H9 (cell line): ENCODE results near the gene KRTAP10-12. TPM values are rescaled to one million over a fixed set of nuclear protein-coding genes. Genes with fewer than 3 reads are reported as not detected.

Experiments used
- DNase-seq: peaks from one replicate; pipeline ENCODE4 v3.0.0-alpha.2; 2017
- H2AFZ ChIP-seq: one replicate; pipeline ENCODE4 v1.6.1; 2013; ENCODE audit warnings: mild to moderate bottlenecking, low read length, control low read depth, moderate library complexity
- H2AK5ac ChIP-seq: 2 replicates; pipeline ENCODE4 v1.6.1; 2013; ENCODE audit warnings: low read length, control low read depth, mixed read lengths; ENCODE audit not compliant: insufficient read length
- H2BK120ac ChIP-seq: one replicate; pipeline ENCODE4 v1.6.1; 2013; ENCODE audit warnings: low read depth, mild to moderate bottlenecking, low read length, control low read depth, inconsistent platforms; ENCODE audit not compliant: poor library complexity, severe bottlenecking
- H2BK12ac ChIP-seq: 2 replicates; pipeline ENCODE4 v1.6.1; 2013; ENCODE audit warnings: low read length, control low read depth, mixed read lengths, low read depth; ENCODE audit not compliant: insufficient read length
- H2BK15ac ChIP-seq: 2 replicates; pipeline ENCODE4 v1.6.1; 2013; ENCODE audit warnings: low read depth, low read length, control low read depth
- H2BK20ac ChIP-seq: one replicate; pipeline ENCODE4 v1.6.1; 2013; ENCODE audit warnings: low read depth, mild to moderate bottlenecking, low read length, control low read depth, inconsistent platforms; ENCODE audit not compliant: poor library complexity, severe bottlenecking
- H2BK5ac ChIP-seq: 2 replicates; pipeline ENCODE4 v1.6.1; 2013; ENCODE audit warnings: low read length, control low read depth, mixed read lengths; ENCODE audit not compliant: insufficient read length
- H3K14ac ChIP-seq: 2 replicates; pipeline ENCODE4 v1.6.1; 2013; ENCODE audit warnings: low read length, control low read depth; ENCODE audit not compliant: insufficient read depth
- H3K18ac ChIP-seq: 2 replicates; pipeline ENCODE4 v1.6.1; 2013; ENCODE audit warnings: low read depth, mild to moderate bottlenecking, mixed read lengths, low read length, control low read depth; ENCODE audit not compliant: insufficient read length
- H3K23ac ChIP-seq: 2 replicates; pipeline ENCODE4 v1.6.1; 2013; ENCODE audit warnings: low read length, control low read depth, mixed read lengths, low read depth; ENCODE audit not compliant: insufficient read length
- H3K23me2 ChIP-seq: 2 replicates; pipeline ENCODE4 v1.6.1; 2013; ENCODE audit warnings: low read depth, mild to moderate bottlenecking, mixed read lengths, low read length, control low read depth; ENCODE audit not compliant: insufficient read length, poor library complexity, severe bottlenecking
- H3K27ac ChIP-seq: 2 replicates; pipeline ENCODE4 v1.5.1; 2013; ENCODE audit warnings: low read length, control low read depth, mixed read lengths, low read depth; ENCODE audit not compliant: insufficient read length
- H3K27me3 ChIP-seq: 2 replicates; pipeline ENCODE4 v1.6.1; 2013; ENCODE audit warnings: low read length, control low read depth, inconsistent platforms; ENCODE audit not compliant: insufficient read depth
- H3K4ac ChIP-seq: 2 replicates; pipeline ENCODE4 v1.6.1; 2013; ENCODE audit warnings: low read depth, mild to moderate bottlenecking, control low read depth, inconsistent platforms, low read length, moderate library complexity
- H3K4me1 ChIP-seq: 2 replicates; pipeline ENCODE4 v1.6.1; 2013; ENCODE audit warnings: low read length, control low read depth, inconsistent platforms; ENCODE audit not compliant: insufficient read depth
- H3K4me2 ChIP-seq: 2 replicates; pipeline ENCODE4 v1.6.1; 2013; ENCODE audit warnings: low read length, control low read depth, mixed read lengths; ENCODE audit not compliant: insufficient read length, insufficient read depth
- H3K56ac ChIP-seq: 2 replicates; pipeline ENCODE4 v1.6.1; 2013; ENCODE audit warnings: low read depth, mild to moderate bottlenecking, mixed read lengths, low read length, control low read depth; ENCODE audit not compliant: insufficient read length
- H3K79me1 ChIP-seq: 2 replicates; pipeline ENCODE4 v1.6.1; 2013; ENCODE audit warnings: low read depth, mild to moderate bottlenecking, moderate library complexity, low read length, control low read depth, inconsistent platforms; ENCODE audit not compliant: insufficient read depth, poor library complexity, severe bottlenecking
- H3K79me2 ChIP-seq: 2 replicates; pipeline ENCODE4 v1.6.1; 2013; ENCODE audit warnings: low read length, control low read depth, inconsistent platforms; ENCODE audit not compliant: insufficient read depth
- H3K9ac ChIP-seq: 2 replicates; pipeline ENCODE4 v1.6.1; 2013; ENCODE audit warnings: low read length, control low read depth, mixed read lengths; ENCODE audit not compliant: insufficient read length; ENCODE audit errors: extremely low read depth
- H3K9me3 ChIP-seq: one replicate; pipeline ENCODE4 v1.6.1; 2013; ENCODE audit warnings: low read depth, low read length, inconsistent platforms; ENCODE audit not compliant: control insufficient read depth
- H3T11ph ChIP-seq: one replicate; pipeline ENCODE4 v1.6.1; 2013; ENCODE audit warnings: mild to moderate bottlenecking, low read length, control low read depth, inconsistent platforms
- H4K20me1 ChIP-seq: one replicate; pipeline ENCODE4 v1.6.1; 2013; ENCODE audit not compliant: control insufficient read depth, insufficient read length, insufficient read depth
- H4K5ac ChIP-seq: 2 replicates; pipeline ENCODE4 v1.6.1; 2013; ENCODE audit warnings: low read depth, mild to moderate bottlenecking, mixed read lengths, low read length, control low read depth; ENCODE audit not compliant: insufficient read length
- H4K8ac ChIP-seq: replicated peaks from 2 replicates; pipeline ENCODE4 v1.6.1; 2013; ENCODE audit warnings: low read length, control low read depth, mixed read lengths, low read depth; ENCODE audit not compliant: insufficient read length
- H4K91ac ChIP-seq: 2 replicates; pipeline ENCODE4 v1.6.1; 2013; ENCODE audit warnings: low read depth, mild to moderate bottlenecking, moderate library complexity, mixed read lengths, low read length, control low read depth; ENCODE audit not compliant: insufficient read length
- H3K27ac Mint-ChIP-seq, 3 experiments: 2 replicates in 2 of 3; 3 replicates in 1 of 3; pipeline ENCODE4 v1.8.0; 2020 to 2021; ENCODE audit warnings: mixed read lengths in 3 of 3, mild to moderate bottlenecking in 1 of 3, moderate library complexity in 1 of 3
- H3K27me3 Mint-ChIP-seq: 2 replicates; pipeline ENCODE4 v1.8.0; 2021; ENCODE audit warnings: low read depth, mild to moderate bottlenecking, moderate library complexity, mixed read lengths
- H3K36me3 Mint-ChIP-seq, 3 experiments: 2 replicates in 2 of 3; 3 replicates in 1 of 3; pipeline ENCODE4 v1.8.0; 2020 to 2021; ENCODE audit warnings: low read depth in 3 of 3, mixed read lengths in 3 of 3; ENCODE audit not compliant: insufficient read depth in 1 of 3
- H3K4me1 Mint-ChIP-seq, 2 experiments: 2 replicates each; pipeline ENCODE4 v1.8.0; 2020; ENCODE audit warnings: mixed read lengths in 2 of 2
- H3K4me3 Mint-ChIP-seq, 2 experiments: 2 replicates in 1 of 2; 3 replicates in 1 of 2; pipeline ENCODE4 v1.8.0; 2020 to 2021; ENCODE audit warnings: mild to moderate bottlenecking in 2 of 2, mixed read lengths in 2 of 2, moderate library complexity in 1 of 2
- H3K9me3 Mint-ChIP-seq, 2 experiments: 2 replicates in 1 of 2; 3 replicates in 1 of 2; pipeline ENCODE4 v1.8.0; 2020; ENCODE audit warnings: mild to moderate bottlenecking in 2 of 2, mixed read lengths in 2 of 2, moderate library complexity in 1 of 2
- CTCF ChIP-seq: fragments of 200-600 bp; sonication (generic); conservative IDR thresholded peaks from 3 replicates; pipeline ENCODE4 v1.8.0; 2021; ENCODE audit warnings: antibody characterized with exemption, mild to moderate bottlenecking
- WGBS: extraction: QIAGEN DNeasy Blood & Tissue Kit; methylation state at CpG from one replicate; pipeline ENCODE4 v1.1.7; 2013; ENCODE audit warnings: missing lambda C conversion rate, low lambda C conversion rate, mixed read lengths; ENCODE audit not compliant: insufficient read length; ENCODE audit errors: extremely low coverage; 5-methylcytosine and 5-hydroxymethylcytosine counted together
- total RNA-seq: library from RNA; stranded (reverse); gene quantifications from 2 replicates; pipeline ENCODE4 v1.2.1, GENCODE V29; 2021

The KRTAP10-12 gene
- total RNA-seq, 1 experiment from 2014 or later: not detected

- Mint-ChIP-seq H3K27me3 (peaks cover 6% of the 10 kb centered on the region), H3K36me3 (peaks cover 0 to 4% (median 3%) of the 10 kb centered on the region in 3 experiments; a peak in 2 of 7 replicates), H3K4me1 (peaks cover 44 to 47% of the 10 kb centered on the region in 2 experiments), H3K4me3 (no peak overlapping the region), H3K27ac (no peak overlapping the region; a peak in 1 of 7 replicates), H3K9me3 (peaks cover 0 to 12% of the 10 kb centered on the region in 2 experiments; a peak in 3 of 5 replicates)
- Histone ChIP-seq H4K8ac (no peak overlapping the region), H2AK5ac (no peak overlapping the region), H3K9ac (no peak overlapping the region), H3K79me2 (no peaks in the 10 kb centered on the region), H3K27me3 (no peaks in the 10 kb centered on the region), H3K9me3 (peaks cover 3% of the 10 kb centered on the region), H2BK20ac (no peak overlapping the region), H3K56ac (no peak overlapping the region), H2BK5ac (no peak overlapping the region), H4K91ac (no peak overlapping the region), H3K4me1 (no peaks in the 10 kb centered on the region), H4K5ac (no peak overlapping the region), H3K79me1 (no peaks in the 10 kb centered on the region), H3T11ph (no peak overlapping the region), H2BK12ac (no peak overlapping the region), H2BK120ac (no peak overlapping the region), H4K20me1 (no peaks in the 10 kb centered on the region), H3K4ac (no peak overlapping the region), H3K27ac (no peak overlapping the region), H3K18ac (no peak overlapping the region), H3K14ac (no peak overlapping the region), H3K23ac (no peak overlapping the region), H2BK15ac (no peak overlapping the region), H3K4me2 (no peak overlapping the region), H2AFZ (no peak overlapping the region), H3K23me2 (no peaks in the 10 kb centered on the region)
- no peak for TF ChIP-seq CTCF
- DNase-seq: peak; percentile 5
- WGBS: no CpG with 5 or more reads among the region's 1 CpG
Measured at GRCh38 chr21:44739316-44739715, 42.3 kb downstream of the KRTAP10-12 start.
